Cardiac fibroblast (primary cell): ENCODE data around the gene MN1.

ENCODE experiments used
- DNase-seq, 2 donors: peaks; one replicate each; pipeline versions ENCODE4 v3.0.0 to v3.0.0-alpha.2; 2010; ENCODE audit warnings: low read depth in 2 of 2
- H3K4me3 ChIP-seq, 2 donors: replicated peaks in 1 of 2; 1 replicate in 1 of 2; 2 replicates in 1 of 2; pipeline ENCODE4 v1.5.1; 2011; ENCODE audit warnings: low read depth in 2 of 2, low read length in 2 of 2, mild to moderate bottlenecking in 2 of 2, moderate library complexity in 1 of 2
- TF ChIP-seq, protein P1 (sequence below): IDR thresholded peaks from one replicate; pipeline ENCODE4 v1.5.1; 2011; ENCODE audit warnings: low read depth, mild to moderate bottlenecking, low read length, inconsistent platforms

The MN1 gene

DNA sequence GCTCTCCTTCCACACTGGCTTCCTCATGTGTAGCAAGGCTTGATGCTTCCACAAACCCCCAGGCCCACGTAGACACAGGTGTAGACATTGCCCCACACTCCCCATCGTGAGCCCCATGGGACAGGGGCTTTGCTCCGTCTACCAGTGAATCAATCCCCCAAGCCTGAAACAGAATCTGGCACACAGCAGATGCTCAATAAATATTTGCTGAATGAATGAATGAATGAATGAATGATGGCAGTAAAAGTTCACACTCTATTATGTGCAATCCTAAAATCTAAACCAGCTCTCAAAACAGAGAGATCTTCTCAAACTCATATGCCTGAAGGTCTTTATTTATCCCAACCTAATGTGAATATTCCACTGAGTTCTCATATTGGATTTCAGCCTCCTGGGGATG, 69.9 kb downstream of the MN1 start:
- TF ChIP-seq, protein P1, sequence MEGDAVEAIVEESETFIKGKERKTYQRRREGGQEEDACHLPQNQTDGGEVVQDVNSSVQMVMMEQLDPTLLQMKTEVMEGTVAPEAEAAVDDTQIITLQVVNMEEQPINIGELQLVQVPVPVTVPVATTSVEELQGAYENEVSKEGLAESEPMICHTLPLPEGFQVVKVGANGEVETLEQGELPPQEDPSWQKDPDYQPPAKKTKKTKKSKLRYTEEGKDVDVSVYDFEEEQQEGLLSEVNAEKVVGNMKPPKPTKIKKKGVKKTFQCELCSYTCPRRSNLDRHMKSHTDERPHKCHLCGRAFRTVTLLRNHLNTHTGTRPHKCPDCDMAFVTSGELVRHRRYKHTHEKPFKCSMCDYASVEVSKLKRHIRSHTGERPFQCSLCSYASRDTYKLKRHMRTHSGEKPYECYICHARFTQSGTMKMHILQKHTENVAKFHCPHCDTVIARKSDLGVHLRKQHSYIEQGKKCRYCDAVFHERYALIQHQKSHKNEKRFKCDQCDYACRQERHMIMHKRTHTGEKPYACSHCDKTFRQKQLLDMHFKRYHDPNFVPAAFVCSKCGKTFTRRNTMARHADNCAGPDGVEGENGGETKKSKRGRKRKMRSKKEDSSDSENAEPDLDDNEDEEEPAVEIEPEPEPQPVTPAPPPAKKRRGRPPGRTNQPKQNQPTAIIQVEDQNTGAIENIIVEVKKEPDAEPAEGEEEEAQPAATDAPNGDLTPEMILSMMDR: no peak
- no peak for DNase-seq
- H3K4me3 ChIP-seq: no peak overlapping the region

DNA sequence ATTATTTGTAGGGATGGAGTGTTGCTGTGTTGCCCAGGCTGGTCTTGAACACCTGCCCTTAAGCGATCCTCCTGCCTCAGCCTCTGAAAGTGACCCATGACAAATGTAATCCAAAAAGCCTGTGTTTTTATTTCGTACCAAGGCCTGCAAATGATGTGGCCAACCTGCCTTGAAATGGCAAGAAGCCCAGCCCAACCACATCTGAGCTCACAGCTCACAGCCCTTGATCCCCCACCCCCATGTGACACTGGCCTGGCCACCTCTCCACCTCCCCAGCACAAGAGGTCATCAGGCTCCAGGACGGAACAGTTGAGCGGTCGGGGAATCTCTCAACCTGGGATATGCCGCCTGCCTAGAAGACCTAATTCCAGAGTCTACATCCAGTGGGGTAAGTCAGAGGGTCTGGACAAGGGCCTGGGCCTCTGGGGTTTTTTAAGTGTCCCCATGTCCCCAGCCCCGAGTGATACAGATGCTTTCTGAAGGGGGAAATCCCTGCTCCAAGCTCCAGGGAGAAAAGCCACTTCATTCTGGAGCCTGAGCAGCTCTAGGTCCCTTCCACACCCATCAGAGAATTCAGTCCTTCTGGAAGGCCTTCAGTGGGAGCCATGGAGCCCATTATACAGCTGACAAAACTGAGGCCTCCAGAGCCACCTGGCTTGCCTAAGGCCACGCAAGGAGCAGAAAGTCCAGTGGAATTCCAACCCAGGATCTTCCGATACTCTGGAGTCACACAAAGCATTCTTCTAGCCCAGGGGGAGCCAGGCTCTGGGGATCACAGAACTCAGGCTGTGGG, 70.7 kb downstream of the MN1 start:
- DNase-seq: no peak
- TF ChIP-seq, protein P1: no peak

DNA sequence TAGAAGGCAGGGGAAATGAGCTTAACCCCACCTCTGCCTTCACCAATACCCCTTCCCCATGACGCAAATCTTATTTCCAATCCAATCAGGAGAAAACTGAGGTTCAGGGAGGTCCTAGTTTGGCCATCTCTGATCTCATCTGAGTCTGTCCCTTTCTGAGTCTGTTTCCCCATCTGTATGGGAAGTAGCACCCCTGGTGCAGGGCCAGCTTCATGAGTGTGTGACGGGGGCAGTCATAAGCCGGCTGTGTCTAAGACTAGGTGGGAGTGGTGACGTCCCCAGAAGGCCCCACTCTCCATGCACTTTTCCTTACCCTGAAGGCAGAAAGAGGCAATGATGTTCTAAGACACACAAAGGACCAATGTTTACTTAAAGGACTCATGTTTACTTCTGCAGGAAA, 72.3 kb downstream of the MN1 start:
- DNase-seq: no peak
- H3K4me3 ChIP-seq: no peak overlapping the region
- TF ChIP-seq, protein P1: no peak

More for the DNA sequence above, 70.7 kb downstream of the MN1 start:
- H3K4me3 ChIP-seq: no peak overlapping the region

DNA sequence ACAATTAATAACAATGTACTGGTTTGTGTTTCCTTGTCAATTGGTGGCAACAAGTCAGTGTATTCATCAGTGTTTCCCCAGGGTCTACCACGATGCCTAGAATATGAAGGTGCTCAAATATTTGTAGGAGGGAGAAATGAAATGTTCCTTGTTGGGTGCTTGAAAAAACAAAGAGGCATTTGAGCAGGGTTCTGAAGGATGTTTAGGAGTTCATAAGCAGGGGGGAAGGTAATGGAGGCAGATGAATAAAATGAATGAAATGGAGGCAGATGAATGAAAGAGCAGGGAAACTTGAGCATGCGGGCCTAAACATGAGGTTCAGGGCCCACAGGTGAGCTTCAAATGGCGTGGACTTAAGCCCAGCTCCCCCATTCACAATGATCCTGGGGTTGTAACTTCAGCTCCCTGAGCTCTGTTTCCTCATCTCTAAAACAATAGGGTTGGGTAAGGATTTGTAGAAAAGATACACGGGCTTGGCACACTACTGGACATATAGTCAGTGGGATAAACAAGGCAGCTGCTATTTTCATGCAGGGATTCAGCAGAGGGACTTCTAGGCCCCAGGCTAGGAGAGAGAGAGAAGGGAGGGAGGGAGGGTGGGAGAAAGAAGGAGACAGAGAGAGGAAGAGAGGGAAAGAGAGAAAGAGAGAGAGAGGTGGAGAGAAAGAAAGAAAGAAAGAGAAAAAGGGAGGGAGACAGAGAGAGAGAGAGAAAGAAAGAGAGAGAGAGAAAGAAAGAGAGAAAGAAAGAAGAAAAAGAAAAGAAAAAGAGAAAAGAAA, 73.7 kb downstream of the MN1 start:
- no peak overlapping the region for H3K4me3 ChIP-seq
- DNase-seq: peak in 1 of 2 donors; percentile 47
- TF ChIP-seq, protein P1: no peak

DNA sequence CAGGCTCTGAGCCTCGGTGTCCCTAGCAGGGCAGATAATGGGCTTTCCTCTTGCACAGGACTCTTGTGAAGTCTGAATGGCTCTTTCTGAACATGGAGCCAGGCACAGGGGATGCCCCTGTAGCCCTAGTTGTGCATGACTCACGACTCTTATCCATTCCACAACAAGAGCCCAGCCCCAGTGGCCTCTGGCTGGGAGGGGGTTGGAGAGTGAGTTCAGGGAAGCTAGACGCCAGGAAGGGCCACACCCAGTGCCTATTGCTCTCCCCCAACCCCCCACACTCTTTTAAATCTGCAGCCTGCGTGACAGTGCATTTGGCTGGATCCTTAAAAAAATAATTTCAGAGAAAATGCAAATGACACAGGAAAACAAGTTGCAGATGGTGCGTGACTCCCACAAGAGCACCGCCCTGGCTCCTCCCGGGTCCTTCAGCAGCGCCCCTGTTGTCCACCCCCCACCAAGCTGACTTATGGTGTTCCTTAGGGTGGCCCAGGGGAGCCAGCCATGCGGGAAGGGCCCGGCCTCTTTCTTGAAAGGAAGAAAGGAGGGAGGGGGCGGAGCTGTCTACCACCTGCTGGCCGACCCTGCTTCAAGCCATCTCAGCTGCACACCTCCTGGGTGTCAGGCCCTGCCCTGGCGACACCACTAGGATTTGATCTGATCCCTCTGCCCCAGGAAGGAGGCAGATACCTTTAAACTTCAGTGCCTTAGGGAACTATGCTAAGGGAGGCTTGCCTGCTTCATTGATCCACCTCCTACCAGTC, 74.7 kb downstream of the MN1 start:
- peak; percentile 93 for DNase-seq
- TF ChIP-seq, protein P1: no peak
- peak overlapping the region in 1 of 2 donors; percentile 9 for H3K4me3 ChIP-seq

DNA sequence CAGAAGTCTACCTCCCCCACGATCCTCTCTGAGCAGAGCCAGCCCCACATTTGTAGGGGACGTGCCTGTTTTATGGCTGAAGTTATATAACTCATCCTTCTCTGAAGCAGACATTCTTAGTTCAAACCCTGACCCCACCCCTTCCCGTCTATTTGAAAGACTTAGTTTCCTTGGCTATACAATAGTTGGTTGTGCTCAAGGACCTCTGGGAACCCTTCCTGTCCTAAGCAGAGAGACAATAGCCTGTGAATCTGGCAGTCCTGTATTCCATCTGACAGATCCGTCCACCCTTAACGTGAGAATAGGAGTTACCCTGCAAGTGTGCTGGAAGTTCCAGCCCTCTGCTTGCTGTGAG, 75.2 kb downstream of the MN1 start:
- no peak for DNase-seq
- TF ChIP-seq, protein P1: no peak

More for the DNA sequence above, 75.2 kb downstream of the MN1 start:
- H3K4me3 ChIP-seq: peak overlapping the region in 1 of 2 donors; percentile 9
